HL-60 (cell line): Measurements from ENCODE around the gene YARS2.

Experiments
- POLR2AphosphoS5 ChIP-seq: IDR thresholded peaks from 2 replicates; pipeline ENCODE4 v1.6.1; 2012; ENCODE audit warnings: low read depth
- TF ChIP-seq, protein P1 (sequence below): IDR thresholded peaks from one replicate; pipeline ENCODE4 v1.5.1; 2011; ENCODE audit warnings: low read length, control low read depth, inconsistent platforms; ENCODE audit not compliant: insufficient read depth
- TF ChIP-seq, protein P2 (sequence below): IDR thresholded peaks from 2 replicates; pipeline ENCODE4 v1.6.1; 2012; ENCODE audit warnings: low read depth; ENCODE audit not compliant: insufficient replicate concordance

DNA sequence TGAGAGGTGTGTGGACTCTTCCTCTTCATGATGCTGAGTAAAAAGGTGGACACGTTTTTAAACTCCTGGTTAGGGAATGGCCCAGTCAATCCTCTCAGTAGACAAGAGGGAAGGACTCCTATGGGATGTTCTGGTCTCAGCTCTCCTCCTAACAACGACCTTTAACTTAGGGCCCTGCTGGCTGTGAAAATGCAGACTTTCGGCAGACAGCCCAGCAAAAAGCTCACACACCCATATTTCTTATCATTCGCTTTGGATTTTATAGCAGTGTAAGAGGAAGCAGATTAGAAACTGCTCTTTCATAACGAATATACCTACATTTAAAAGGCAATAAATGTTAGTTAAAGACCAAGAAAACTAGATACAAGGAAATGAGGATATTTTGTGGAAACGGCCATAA lies 18.0 kb upstream of the YARS2 start:
- TF ChIP-seq, protein P1, sequence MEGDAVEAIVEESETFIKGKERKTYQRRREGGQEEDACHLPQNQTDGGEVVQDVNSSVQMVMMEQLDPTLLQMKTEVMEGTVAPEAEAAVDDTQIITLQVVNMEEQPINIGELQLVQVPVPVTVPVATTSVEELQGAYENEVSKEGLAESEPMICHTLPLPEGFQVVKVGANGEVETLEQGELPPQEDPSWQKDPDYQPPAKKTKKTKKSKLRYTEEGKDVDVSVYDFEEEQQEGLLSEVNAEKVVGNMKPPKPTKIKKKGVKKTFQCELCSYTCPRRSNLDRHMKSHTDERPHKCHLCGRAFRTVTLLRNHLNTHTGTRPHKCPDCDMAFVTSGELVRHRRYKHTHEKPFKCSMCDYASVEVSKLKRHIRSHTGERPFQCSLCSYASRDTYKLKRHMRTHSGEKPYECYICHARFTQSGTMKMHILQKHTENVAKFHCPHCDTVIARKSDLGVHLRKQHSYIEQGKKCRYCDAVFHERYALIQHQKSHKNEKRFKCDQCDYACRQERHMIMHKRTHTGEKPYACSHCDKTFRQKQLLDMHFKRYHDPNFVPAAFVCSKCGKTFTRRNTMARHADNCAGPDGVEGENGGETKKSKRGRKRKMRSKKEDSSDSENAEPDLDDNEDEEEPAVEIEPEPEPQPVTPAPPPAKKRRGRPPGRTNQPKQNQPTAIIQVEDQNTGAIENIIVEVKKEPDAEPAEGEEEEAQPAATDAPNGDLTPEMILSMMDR = no peak
- TF ChIP-seq POLR2AphosphoS5 = no peak
- TF ChIP-seq, protein P2, sequence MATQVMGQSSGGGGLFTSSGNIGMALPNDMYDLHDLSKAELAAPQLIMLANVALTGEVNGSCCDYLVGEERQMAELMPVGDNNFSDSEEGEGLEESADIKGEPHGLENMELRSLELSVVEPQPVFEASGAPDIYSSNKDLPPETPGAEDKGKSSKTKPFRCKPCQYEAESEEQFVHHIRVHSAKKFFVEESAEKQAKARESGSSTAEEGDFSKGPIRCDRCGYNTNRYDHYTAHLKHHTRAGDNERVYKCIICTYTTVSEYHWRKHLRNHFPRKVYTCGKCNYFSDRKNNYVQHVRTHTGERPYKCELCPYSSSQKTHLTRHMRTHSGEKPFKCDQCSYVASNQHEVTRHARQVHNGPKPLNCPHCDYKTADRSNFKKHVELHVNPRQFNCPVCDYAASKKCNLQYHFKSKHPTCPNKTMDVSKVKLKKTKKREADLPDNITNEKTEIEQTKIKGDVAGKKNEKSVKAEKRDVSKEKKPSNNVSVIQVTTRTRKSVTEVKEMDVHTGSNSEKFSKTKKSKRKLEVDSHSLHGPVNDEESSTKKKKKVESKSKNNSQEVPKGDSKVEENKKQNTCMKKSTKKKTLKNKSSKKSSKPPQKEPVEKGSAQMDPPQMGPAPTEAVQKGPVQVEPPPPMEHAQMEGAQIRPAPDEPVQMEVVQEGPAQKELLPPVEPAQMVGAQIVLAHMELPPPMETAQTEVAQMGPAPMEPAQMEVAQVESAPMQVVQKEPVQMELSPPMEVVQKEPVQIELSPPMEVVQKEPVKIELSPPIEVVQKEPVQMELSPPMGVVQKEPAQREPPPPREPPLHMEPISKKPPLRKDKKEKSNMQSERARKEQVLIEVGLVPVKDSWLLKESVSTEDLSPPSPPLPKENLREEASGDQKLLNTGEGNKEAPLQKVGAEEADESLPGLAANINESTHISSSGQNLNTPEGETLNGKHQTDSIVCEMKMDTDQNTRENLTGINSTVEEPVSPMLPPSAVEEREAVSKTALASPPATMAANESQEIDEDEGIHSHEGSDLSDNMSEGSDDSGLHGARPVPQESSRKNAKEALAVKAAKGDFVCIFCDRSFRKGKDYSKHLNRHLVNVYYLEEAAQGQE = no peak
